Stimulated activated CD4-positive, alpha-beta T cell treated with anti-CD3 and anti-CD28 coated beads, Interleukin-4, amount 100 ng/mL, for 1 hour (primary cell): Measurements from ENCODE around the gene MYO1B.

Experiments
- DNase-seq: peaks from one replicate; pipeline ENCODE4 v3.0.0-alpha.2; 2020

The MYO1B gene

GRCh38 chr2:191264647-191265081 is 19.5 kb downstream of the MYO1B start:
- DNase-seq, result no peak

GRCh38 chr2:191265311-191266170 is 20.3 kb downstream of the MYO1B start:
- no peak for DNase-seq

- no peak for DNase-seq
These were observed 21.0 kb downstream of the MYO1B start for GRCh38 chr2:191266201-191266600.

GRCh38 chr2:191268596-191268995 is 23.4 kb downstream of the MYO1B start:
- DNase-seq, result no peak

- no peak for DNase-seq
These were observed 25.3 kb downstream of the MYO1B start for GRCh38 chr2:191270306-191271161.

- DNase-seq, result no peak
These were observed 26.9 kb downstream of the MYO1B start for GRCh38 chr2:191272064-191272463.

GRCh38 chr2:191274413-191274815 is 29.2 kb downstream of the MYO1B start:
- no peak for DNase-seq

GRCh38 chr2:191276792-191277465 is 31.7 kb downstream of the MYO1B start:
- DNase-seq, result no peak

- no peak for DNase-seq
These were observed 35.1 kb downstream of the MYO1B start for GRCh38 chr2:191280290-191280689.

- DNase-seq, result no peak
These were observed 35.9 kb downstream of the MYO1B start for GRCh38 chr2:191280834-191281756.

- no peak for DNase-seq
These were observed 40.0 kb downstream of the MYO1B start for GRCh38 chr2:191285252-191285651.

GRCh38 chr2:191287820-191288219 is 42.6 kb downstream of the MYO1B start:
- DNase-seq, result no peak

- DNase-seq, result no peak
These were observed 43.8 kb downstream of the MYO1B start for GRCh38 chr2:191289049-191289448.

- no peak for DNase-seq
These were observed 46.3 kb downstream of the MYO1B start for GRCh38 chr2:191291471-191291870.

GRCh38 chr2:191292869-191293268 is 47.7 kb downstream of the MYO1B start:
- no peak for DNase-seq

GRCh38 chr2:191295088-191295487 is 49.9 kb downstream of the MYO1B start:
- no peak for DNase-seq

- no peak for DNase-seq
These were observed 51.1 kb downstream of the MYO1B start for GRCh38 chr2:191296083-191297006.

- DNase-seq, result no peak
These were observed 51.8 kb downstream of the MYO1B start for GRCh38 chr2:191297033-191297432.

GRCh38 chr2:191298306-191298705 is 53.1 kb downstream of the MYO1B start:
- no peak for DNase-seq

- no peak for DNase-seq
These were observed 53.8 kb downstream of the MYO1B start for GRCh38 chr2:191299010-191299409.

- DNase-seq, result no peak
These were observed 54.7 kb downstream of the MYO1B start for GRCh38 chr2:191299866-191300265.
